ENCODE measurements around the gene RPL14. TPM values are rescaled to one million over a fixed set of nuclear protein-coding genes. Genes with fewer than 3 reads are reported as not detected.

The RPL14 gene
- total RNA-seq, 4 donors from 2014 or later, result 428 to 617 (median 466) TPM

DNA sequence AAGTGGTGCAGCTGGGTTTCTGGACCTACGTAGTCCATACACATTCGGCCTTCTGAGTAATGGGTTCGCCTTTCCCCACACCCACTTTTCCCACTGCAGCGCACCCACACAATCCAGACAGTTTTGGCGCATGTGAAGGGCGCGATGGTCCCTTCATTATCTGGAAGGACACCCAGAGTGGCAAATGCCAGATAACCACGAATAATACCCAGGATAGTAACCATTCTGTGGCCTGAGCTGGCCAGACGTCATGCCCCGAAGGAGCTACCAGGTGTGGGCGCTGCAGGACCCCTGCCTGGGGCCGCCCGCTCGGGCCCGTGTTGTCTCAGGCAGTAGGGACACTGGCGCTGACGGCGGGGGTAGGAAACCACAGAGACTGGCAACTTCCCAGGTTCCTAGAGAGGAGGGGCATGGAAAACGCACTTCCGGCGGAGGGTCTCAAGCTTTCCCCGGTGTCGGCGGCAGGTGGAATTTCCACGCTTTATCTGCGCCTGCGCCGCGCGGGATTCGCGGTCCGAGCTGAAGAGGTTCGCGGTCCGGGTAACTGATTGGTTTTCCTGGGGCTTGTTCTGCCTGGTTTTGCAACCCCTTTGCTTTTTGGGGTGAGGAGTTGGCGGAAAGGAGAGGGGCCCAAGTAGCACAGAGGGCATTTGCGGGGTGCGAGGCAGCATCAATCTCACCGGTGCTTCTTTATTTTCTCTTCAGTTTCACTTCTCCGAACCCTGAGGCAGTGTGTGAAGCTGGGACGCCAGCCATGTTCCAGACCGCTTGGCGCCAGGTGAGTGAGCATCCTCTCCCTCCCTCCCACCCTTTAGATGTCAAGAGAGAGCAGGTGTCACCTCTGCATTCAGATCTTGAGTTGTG lies 48.7 kb downstream of the RPL14 start, which contains the start of gene ZNF620:
Gene ZNF620, plus strand, starts transcription at position 441 of the 864 bp plus-strand sequence. Its CDS starts 314 bp downstream, at position 755.
- peak; percentile 81 to 82 for DNase-seq (ENCODE audit: low spot score in 2 of 2)
- 12% methylated on average over 20 of the region's 44 CpGs for WGBS
- Histone ChIP-seq H3K9me3 (no peaks in the 10 kb centered on the region), H3K36me3 (no peaks in the 10 kb centered on the region), H3K27ac (peak within 1 kb of the TSS; percentile 68), H3K27me3 (no peaks in the 10 kb centered on the region), H3K4me1 (peaks cover 18% of the 10 kb centered on the region), H3K4me3 (peak within 1 kb of the TSS; percentile 62)
- TF ChIP-seq POLR2AphosphoS5 (IDR thresholded peaks at IDR 0.05) (no peak), POLR2A (IDR thresholded peaks at IDR 0.05) (peak in 1 of 2 donors; percentile 23), EP300 (IDR thresholded peaks at IDR 0.05) (no peak)
- TF ChIP-seq, protein P1, sequence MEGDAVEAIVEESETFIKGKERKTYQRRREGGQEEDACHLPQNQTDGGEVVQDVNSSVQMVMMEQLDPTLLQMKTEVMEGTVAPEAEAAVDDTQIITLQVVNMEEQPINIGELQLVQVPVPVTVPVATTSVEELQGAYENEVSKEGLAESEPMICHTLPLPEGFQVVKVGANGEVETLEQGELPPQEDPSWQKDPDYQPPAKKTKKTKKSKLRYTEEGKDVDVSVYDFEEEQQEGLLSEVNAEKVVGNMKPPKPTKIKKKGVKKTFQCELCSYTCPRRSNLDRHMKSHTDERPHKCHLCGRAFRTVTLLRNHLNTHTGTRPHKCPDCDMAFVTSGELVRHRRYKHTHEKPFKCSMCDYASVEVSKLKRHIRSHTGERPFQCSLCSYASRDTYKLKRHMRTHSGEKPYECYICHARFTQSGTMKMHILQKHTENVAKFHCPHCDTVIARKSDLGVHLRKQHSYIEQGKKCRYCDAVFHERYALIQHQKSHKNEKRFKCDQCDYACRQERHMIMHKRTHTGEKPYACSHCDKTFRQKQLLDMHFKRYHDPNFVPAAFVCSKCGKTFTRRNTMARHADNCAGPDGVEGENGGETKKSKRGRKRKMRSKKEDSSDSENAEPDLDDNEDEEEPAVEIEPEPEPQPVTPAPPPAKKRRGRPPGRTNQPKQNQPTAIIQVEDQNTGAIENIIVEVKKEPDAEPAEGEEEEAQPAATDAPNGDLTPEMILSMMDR (IDR thresholded peaks at IDR 0.05), result peak in 1 of 2 donors; percentile 7

DNA sequence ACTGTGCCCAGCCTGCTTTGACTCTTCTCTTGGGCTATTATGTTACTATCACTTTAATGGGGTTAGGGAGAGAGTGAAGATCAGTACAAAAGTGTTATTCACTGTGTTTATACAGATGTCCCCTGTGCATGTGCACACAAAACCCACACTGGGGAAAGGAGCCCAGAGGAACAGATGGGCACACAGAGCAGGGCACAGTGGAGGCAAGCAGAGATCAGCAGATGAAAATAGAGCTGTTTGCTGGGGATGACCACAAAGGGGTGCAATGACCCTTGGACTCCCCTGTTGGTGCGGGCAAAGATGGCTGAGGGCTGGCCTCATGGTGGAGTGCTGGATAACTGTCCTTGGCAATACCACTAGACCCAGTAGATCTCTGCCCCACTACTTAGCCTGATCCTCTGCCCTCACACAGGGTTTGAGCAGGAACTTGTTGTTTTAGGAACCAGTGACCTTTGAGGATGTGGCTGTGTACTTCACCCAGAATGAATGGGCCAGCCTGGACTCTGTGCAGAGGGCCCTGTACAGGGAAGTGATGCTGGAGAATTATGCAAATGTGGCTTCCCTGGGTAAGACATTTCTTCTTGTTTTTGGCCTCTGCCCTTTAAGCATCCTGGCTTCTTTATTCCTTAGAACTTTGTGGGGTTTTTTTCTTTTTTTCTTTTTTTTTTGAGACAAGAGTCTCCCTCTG lies 54.0 kb downstream of the RPL14 start:
- TF ChIP-seq POLR2AphosphoS5 (IDR thresholded peaks at IDR 0.05) (no peak), POLR2A (IDR thresholded peaks at IDR 0.05) (no peak), EP300 (IDR thresholded peaks at IDR 0.05) (no peak)
- TF ChIP-seq, protein P1 (IDR thresholded peaks at IDR 0.05), result no peak
- peaks cover 7% of the 10 kb centered on the region for H3K4me1 ChIP-seq
- no peak overlapping the region for H3K4me3 ChIP-seq
- H3K27me3 ChIP-seq, result no peaks in the 10 kb centered on the region
- peaks cover 11% of the 10 kb centered on the region for H3K36me3 ChIP-seq
- no peak for DNase-seq (ENCODE audit: low spot score in 2 of 2)
- 100% methylated on average over 1 of the region's 1 CpG for WGBS
- H3K9me3 ChIP-seq, result no peaks in the 10 kb centered on the region
- no peak overlapping the region for H3K27ac ChIP-seq

DNA sequence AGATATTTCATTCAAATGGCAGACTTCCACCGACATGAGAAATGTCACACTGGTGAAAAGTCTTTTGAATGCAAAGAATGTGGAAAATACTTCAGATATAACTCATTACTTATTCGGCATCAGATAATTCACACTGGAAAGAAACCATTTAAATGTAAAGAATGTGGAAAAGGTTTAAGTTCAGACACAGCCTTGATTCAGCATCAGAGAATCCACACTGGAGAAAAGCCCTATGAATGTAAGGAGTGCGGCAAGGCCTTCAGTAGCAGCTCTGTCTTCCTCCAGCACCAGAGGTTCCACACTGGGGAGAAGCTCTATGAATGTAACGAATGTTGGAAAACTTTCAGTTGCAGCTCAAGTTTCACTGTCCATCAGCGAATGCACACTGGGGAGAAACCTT lies 59.1 kb downstream of the RPL14 start:
- no peaks in the 10 kb centered on the region for H3K27me3 ChIP-seq
- no peaks in the 10 kb centered on the region for H3K4me1 ChIP-seq
- no peak overlapping the region for H3K27ac ChIP-seq
- no peaks in the 10 kb centered on the region for H3K9me3 ChIP-seq
- 86% methylated on average over 5 of the region's 5 CpGs for WGBS
- H3K4me3 ChIP-seq, result no peak overlapping the region
- TF ChIP-seq, protein P1 (IDR thresholded peaks at IDR 0.05), result no peak
- no peak for TF ChIP-seq EP300 (IDR thresholded peaks at IDR 0.05)
- TF ChIP-seq POLR2AphosphoS5 (IDR thresholded peaks at IDR 0.05), result no peak
- TF ChIP-seq POLR2A (IDR thresholded peaks at IDR 0.05), result no peak
- H3K36me3 ChIP-seq, result peaks cover 11% of the 10 kb centered on the region
- no peak for DNase-seq (ENCODE audit: low spot score in 2 of 2)

DNA sequence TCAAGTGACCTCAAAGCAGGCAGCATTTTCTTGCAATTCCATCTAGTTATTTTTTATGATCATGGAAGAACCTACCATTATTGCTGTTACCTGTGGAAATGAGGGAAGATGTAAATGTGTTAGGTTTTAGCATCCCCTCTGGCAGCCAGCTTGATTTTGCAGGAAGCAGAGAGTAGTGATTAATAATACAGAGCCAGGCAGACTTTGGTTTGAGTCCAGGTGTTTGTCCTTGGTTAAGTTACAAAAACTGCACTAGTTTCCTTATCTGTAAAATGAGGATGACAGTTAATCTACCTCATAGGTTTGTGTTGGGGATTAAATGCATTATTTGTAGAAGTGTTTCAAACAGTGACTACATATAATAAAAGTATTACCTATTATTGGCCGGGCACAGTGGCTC lies 60.9 kb downstream of the RPL14 start:
- 94% methylated on average over 1 of the region's 1 CpG for WGBS
- H3K36me3 ChIP-seq, result peaks cover 6% of the 10 kb centered on the region
- no peak overlapping the region for H3K4me3 ChIP-seq
- no peaks in the 10 kb centered on the region for H3K4me1 ChIP-seq
- TF ChIP-seq POLR2A (IDR thresholded peaks at IDR 0.05) (no peak), EP300 (IDR thresholded peaks at IDR 0.05) (no peak), POLR2AphosphoS5 (IDR thresholded peaks at IDR 0.05) (no peak)
- TF ChIP-seq, protein P1 (IDR thresholded peaks at IDR 0.05), result no peak
- no peaks in the 10 kb centered on the region for H3K9me3 ChIP-seq
- H3K27ac ChIP-seq, result no peak overlapping the region
- no peaks in the 10 kb centered on the region for H3K27me3 ChIP-seq
- DNase-seq (ENCODE audit: low spot score in 2 of 2), result no peak

Other genes with a start within 250 kb of the RPL14 start
- gene EIF1B, start 147.6 kb upstream of the RPL14 start, total RNA-seq, result 10 to 100 TPM; 16.5 to 31.2 (median 21.0) TPM
- 1 to 10 TPM; 4.2 to 9.0 (median 6.7) TPM for gene ENTPD3, start 70.2 kb upstream of the RPL14 start, total RNA-seq
- gene ZNF619, start 19.8 kb downstream of the RPL14 start, total RNA-seq, result 10 to 100 TPM in 1 of 4 donors, 1 to 10 TPM in 3; 4.1 to 10.4 (median 6.1) TPM
- gene ZNF620, start 48.7 kb downstream of the RPL14 start, total RNA-seq, result 1 to 10 TPM in 3 of 4 donors, under 1 TPM in 1; 0.60 to 2.9 (median 1.6) TPM
- 10 to 100 TPM in 3 of 4 donors, 1 to 10 TPM in 1; 9.5 to 29.0 (median 14.6) TPM for gene ZNF621, start 67.6 kb downstream of the RPL14 start, total RNA-seq

Data from suprapubic skin (tissue), 4 donors.